Measurements from ENCODE around the gene ABI1.
"Not testable (repeated sequence)": the region's sequence is repeated elsewhere in the genome, so short reads cannot be mapped to it uniquely, and the experiment has no call there.

The ABI1 gene

DNA sequence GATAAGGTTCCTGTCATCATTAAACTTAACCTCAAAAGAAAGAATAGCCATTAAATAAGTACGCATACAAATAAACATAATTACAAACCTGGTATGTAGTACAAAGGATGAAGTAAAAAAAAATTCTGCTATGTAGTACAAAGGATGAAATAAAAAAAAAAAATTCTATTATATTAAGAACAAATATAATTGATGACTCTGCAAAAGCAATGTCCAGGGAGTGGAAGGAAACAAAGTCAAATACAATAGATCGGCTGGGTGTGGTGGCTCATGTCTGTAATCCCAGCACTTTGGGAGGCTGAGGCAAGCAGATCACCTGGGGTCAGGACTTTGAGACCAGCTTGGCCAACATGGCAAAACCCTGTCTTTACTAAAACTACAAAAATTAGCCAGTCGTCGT, 56.9 kb downstream of the ABI1 start:
- no peak for DNase-seq

DNA sequence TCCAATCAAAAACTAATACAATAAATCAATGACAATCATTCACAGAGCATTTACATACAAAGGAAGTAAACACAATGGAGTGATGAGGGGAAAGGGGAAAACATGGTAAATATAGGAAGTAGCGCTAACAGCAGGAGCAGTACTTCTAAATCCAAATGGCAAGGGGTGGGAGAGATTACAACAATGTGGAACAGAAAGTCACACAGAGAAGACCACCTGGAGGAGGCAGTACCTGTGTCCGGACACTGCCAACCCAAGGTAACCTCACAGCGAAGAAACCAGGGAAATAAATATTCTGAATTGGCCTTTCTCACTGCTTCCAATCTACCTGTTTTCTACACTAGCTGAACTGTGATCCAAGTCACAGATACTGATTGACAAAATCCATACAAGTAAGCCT, 58.2 kb downstream of the ABI1 start:
- no peak for DNase-seq

GRCh38 chr10:26801831-26802230, 58.9 kb downstream of the ABI1 start:
- no peak for DNase-seq

- no peak for DNase-seq
Observed at GRCh38 chr10:26801274-26801673, 59.5 kb downstream of the ABI1 start.

GRCh38 chr10:26800468-26800867, 60.3 kb downstream of the ABI1 start:
- DNase-seq = no peak

DNA sequence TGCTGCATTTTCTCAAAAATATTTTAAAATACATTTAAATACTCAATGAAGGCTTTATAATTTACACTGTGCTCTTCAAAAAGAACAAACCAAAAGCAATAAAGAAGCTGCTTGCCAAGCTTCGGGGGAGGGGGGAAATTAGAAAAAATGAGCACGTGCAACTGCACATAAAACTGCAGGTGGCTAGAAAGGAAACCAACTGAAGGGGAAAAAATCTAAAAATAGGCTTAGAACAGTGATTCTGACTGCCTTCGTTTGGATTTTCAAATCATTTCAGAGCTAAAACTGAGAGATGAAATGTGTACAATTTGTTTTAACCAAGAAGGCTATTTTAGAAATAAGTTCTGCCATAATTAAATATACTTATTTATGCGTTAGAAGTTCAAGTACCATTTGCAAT, 61.4 kb downstream of the ABI1 start:
- no peak for DNase-seq

DNA sequence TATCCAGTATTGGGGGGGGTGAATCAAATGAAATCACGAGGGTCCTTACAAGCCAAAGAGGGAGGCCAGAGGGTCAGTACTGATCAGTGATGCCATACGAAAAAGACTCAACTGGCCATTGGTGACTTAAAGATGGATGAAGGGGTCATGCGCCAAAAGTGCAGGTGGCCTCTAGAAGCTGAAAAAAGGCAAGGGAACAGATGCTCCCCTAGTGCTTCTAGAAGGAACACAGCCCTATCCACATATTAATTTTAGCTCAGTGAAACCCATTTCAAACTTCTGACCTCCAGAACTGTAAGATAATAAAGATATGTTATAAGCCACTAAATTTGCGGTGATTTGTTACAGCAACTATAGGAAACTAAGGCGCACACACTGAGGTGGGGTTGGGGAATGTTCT, 62.5 kb downstream of the ABI1 start:
- DNase-seq = no peak

DNA sequence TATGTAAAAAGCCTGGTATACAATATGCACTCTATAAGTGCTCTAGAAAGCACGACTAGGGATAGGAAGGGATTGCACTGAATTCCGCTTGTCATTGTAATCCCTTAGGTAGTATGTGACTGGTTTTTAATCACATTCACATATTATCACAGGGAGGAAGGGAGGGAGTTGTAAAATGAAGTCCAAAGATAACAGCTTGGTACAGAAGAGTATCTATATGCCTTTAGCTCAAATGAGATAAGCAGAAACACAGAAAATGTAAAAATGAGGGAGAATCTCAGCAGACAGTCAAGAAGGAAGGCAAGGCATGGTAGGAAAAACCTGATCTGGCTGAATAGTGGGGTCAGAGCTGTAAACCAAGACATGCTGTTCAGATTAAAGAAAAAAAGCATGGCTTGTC, 63.4 kb downstream of the ABI1 start:
- no peak for DNase-seq

DNA sequence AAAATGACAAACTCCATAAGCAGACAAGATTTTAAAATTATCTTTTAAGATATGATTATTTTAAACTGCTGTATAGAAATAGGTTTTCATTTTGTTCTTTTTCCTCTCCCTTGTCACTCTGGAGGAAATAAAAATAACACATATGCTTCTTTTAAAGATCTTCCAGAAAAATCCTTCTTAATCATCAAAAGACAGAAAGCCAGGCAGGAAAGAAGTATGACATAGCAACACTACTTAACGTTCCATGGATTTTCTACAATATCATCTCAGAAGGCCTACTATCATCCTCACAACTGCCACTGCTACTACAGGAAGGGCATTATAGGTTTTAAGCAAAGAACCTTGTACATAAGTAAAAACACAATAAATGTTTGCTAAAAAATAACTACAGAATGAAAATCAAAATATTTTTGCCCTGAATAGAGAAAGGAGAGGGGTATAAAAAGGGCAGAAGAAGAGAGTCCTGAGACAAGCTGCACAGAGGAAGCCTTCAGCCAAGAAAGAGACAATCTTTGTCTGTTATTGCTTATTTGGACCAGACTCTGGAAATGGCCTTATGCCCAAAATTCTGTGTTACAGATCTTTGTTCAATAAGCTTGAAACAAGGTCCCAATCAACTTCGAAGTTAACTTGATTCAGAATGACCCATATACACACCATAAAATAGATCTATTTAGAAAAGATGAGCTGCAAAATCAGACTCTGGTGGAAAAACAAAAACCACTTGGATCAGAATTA, 67.8 kb downstream of the ABI1 start:
- no peak for DNase-seq

DNA sequence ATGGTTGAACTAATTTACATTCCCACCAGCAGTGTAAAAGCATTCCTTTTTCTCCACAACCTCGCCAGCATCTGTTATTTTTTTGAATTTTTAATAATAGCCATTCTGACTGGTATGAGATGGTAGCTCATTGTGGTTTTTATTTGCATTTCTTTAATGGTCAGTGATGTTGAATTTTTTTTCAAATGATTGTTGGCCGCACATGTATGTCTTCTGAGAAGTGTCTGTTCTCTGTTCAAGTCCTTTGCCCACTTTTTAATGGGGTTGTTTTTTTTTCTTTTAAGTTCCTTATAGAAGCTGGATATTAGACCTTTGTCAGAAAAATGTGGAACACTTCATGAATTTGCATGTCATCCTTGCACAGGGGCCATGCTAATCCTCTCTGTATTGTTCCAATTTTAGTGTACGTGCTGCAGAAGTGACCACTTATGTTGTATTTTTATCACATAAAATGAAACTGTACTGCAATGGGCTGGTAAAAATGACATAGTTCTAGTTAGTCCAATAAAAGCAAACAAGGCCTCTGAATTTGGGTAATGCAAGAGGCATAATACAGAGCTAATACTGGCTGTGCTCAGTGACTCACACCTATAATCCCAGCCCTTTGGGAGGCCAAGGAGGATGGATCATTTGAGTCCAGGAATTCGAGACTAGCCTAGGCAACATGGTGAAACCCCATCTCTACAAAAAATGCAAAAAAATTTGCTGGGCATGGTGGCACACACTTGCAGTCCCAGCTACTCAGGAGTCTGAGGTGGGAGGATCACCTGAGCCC, 70.3 kb downstream of the ABI1 start:
- DNase-seq = no peak

DNA sequence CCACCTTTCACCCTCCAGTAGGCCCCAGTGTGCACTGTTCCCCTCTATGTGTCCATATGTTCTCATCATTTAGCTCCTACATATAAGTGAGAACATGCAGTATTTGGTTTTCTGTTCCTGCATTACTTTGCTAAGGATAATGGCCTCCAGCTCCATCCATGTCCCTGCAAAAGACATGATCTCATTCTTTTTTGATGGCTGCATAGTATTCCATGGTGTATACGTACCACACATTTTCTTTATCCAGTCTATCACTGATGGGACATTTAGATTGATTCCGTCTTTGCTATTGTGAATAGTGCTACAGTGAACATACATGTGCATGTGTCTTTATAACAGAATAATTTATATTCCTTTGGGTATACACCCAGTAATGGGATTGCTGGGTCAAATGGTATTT, 71.0 kb downstream of the ABI1 start:
- not testable (repeated sequence) for DNase-seq

DNA sequence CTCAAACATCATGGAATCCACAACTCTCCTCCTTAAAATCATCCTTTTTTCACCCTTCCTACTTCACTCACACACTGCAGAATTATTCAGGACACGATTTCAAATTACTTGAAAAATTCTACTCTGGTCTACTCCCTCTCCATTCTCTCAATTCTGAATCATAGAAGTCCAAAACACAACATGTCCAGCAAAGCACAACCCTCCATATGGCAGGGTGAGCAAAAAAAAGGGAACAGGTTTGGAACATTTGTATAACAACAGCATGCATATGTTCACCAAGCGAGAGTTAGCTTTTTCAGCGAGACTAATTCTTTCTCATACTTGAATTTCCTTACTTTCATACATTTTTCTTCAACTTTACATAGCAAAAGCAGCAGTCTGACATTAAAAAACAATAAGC, 73.4 kb downstream of the ABI1 start:
- no peak for DNase-seq

- no peak for DNase-seq
Observed at GRCh38 chr10:26781797-26782196, 79.0 kb downstream of the ABI1 start.

DNA sequence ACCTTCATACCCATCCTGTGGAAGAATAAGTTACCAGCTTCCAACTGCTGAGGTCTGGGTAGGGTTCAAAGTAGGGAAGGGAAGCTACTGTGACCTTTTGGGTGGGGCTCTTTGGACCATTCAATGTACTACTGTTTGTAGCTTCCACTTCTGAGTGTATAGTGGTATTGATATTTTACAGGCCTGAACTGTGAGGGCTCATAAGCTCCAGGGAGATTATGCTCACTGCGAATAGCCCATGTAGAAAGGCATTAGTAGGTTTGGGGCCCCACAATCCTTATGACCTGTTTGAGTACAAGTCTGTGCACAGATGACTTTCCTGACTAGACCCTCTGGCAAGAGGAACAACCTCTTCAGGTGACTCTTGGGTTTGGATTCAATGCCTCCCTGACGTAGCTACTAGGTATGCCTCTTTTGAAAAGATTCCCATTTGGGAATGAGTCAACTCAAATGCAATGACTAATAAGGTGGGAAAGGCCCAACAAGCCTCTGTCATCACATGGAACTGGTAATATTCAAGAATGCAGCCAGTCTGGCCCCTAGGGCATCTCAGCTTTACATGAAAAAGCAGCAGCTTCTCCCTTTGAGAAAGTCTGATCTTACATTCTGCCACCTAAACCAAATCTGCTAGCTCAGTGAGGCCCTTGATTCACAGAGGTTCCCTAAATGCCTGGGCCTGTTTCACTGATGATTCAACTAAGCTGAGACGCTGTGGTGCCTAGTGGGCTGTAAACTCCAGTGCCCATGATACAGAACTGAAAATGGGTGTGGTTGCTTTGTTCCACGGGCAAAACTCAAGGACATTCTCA, 79.8 kb downstream of the ABI1 start:
- DNase-seq = no peak

GRCh38 chr10:26780106-26780792, 80.5 kb downstream of the ABI1 start:
- DNase-seq = no peak

GRCh38 chr10:26779176-26779860, 81.4 kb downstream of the ABI1 start:
- DNase-seq = no peak

GRCh38 chr10:26777686-26778085, 83.1 kb downstream of the ABI1 start:
- DNase-seq = no peak

GRCh38 chr10:26776258-26776657, 84.5 kb downstream of the ABI1 start:
- no peak for DNase-seq

DNA sequence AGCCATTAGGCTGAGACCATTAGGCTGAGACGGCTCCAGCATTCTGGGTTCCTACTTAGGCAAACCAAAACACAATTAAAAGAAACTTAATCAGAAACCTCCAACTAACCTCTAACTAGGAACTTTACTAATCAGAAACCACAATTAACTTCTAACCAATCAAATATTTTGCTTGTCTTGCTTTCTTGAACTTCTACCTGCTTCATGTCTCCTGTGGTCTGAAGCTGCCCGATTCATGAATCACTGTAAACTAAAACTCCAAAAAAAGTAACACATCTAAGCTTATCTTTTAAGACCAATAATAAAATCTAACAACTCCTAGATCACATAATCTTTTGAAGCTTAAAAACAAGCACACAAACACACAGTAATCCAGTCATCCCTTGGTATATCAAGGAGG, 87.1 kb downstream of the ABI1 start:
- no peak for DNase-seq

GRCh38 chr10:26770069-26770468, 90.7 kb downstream of the ABI1 start:
- no peak for DNase-seq

DNA sequence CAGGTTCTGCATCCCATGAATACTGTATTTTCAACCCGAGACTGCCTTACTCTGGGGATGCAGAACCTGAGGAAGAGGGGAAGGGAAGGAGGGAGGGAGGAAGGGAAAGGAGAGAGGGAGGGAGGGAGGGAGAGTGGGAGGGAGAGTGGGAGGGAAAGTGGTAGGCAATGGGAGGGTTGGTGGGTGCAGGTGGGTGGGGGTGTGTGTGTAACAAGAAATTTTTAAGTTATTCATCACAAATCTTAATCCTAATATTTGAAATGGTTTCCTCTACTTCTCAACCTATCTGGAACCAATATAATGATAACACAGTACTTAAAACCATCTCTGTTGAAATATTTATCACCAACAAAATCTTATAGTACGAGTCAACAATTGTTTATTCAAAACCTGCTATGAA, 95.2 kb downstream of the ABI1 start:
- no peak for DNase-seq

DNA sequence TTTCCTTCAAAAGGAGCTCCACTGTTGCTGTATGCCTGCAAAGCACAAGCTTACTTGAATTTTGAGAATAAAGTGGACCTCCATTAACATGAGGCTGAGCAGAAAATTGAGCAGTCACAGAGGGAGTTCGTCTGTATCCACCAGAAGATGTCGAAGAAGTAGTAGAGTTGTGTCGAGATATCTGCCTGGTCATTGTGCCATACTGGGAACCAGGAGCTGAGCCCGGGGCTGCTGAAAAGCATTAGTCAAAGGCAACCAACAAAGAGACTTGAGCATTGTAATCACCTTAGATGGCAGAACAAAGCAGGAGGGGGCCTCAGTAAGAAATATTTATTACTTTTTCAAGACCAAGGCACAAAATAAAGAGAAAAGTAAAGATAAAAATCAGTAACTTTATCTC, 101.8 kb downstream of the ABI1 start:
- no peak for DNase-seq

All from NCI-H1092 treated with DMSO at 0.1 percent for 48 hours (cell line).